ENCODE results near the gene POLR3A. TPM values are rescaled to one million over a fixed set of nuclear protein-coding genes. Genes with fewer than 3 reads are reported as not detected.
A peak's percentile ranks its signal among the peaks of the same experiment; 100 is the strongest.

Gene POLR3A
- total RNA-seq, 1 donor from 2014 or later: 27.5 TPM

DNA sequence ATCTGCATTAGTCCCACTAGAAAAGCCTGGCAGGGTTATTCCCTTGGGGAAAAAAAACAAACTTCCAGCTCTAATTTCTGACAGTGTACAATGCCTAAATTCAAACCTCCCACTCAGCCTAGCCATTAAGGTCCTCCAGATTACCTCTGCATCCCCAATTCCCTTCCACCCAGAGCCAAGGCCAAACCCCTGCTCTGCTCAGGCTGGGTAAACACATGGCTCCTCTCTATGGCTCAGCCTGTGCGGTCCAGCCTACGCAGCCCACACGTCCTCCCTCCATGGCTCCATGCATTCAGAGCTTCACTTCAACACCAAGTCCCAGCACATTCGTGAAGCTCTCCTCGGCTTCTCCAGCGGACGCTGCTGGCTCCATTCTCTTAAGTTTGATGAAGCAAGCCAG, 107.9 kb downstream of the POLR3A start:
- peaks cover 61% of the 10 kb centered on the region for H3K4me1 Mint-ChIP-seq (ENCODE audit: low read depth)
- TF ChIP-seq, protein P1, sequence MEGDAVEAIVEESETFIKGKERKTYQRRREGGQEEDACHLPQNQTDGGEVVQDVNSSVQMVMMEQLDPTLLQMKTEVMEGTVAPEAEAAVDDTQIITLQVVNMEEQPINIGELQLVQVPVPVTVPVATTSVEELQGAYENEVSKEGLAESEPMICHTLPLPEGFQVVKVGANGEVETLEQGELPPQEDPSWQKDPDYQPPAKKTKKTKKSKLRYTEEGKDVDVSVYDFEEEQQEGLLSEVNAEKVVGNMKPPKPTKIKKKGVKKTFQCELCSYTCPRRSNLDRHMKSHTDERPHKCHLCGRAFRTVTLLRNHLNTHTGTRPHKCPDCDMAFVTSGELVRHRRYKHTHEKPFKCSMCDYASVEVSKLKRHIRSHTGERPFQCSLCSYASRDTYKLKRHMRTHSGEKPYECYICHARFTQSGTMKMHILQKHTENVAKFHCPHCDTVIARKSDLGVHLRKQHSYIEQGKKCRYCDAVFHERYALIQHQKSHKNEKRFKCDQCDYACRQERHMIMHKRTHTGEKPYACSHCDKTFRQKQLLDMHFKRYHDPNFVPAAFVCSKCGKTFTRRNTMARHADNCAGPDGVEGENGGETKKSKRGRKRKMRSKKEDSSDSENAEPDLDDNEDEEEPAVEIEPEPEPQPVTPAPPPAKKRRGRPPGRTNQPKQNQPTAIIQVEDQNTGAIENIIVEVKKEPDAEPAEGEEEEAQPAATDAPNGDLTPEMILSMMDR (IDR thresholded peaks at IDR 0.05; ENCODE audit: unreplicated experiment): no peak
- H3K27ac Mint-ChIP-seq: peak overlapping the region; percentile 94
- no peak overlapping the region for H3K4me3 Mint-ChIP-seq (ENCODE audit: low read depth)
- H3K9me3 Mint-ChIP-seq (ENCODE audit: low read depth): no peaks in the 10 kb centered on the region
- no peak for DNase-seq (ENCODE audit: low spot score, unreplicated experiment)
- no peaks in the 10 kb centered on the region for H3K27me3 Mint-ChIP-seq
- H3K36me3 Mint-ChIP-seq (ENCODE audit: insufficient read depth): peaks cover 5% of the 10 kb centered on the region

DNA sequence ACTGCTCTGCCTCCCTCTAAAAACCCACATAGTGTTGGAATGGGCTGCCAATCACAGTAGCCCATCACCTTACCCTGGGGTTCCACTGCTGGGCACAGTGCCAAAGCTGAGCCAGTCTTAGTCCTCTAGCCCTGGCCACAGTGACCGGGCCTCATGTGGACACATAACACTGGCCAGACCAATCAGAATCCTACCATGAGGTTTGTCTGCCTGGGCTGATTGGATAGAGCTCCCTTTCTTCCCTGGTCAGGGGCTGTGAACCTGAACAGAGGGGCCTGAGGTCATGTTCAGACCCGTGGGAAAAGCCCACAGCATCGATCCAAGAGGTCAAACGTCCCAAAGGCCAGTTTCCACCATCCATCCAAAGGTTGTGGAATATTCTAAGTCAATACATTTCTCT, 108.8 kb downstream of the POLR3A start:
- Mint-ChIP-seq H3K27ac (peak overlapping the region; percentile 94), H3K4me1 (ENCODE audit: low read depth) (peaks cover 62% of the 10 kb centered on the region), H3K9me3 (ENCODE audit: low read depth) (no peaks in the 10 kb centered on the region), H3K27me3 (no peaks in the 10 kb centered on the region), H3K4me3 (ENCODE audit: low read depth) (no peak overlapping the region), H3K36me3 (ENCODE audit: insufficient read depth) (peaks cover 5% of the 10 kb centered on the region)
- TF ChIP-seq, protein P1 (IDR thresholded peaks at IDR 0.05; ENCODE audit: unreplicated experiment): no peak
- DNase-seq (ENCODE audit: low spot score, unreplicated experiment): no peak

DNA sequence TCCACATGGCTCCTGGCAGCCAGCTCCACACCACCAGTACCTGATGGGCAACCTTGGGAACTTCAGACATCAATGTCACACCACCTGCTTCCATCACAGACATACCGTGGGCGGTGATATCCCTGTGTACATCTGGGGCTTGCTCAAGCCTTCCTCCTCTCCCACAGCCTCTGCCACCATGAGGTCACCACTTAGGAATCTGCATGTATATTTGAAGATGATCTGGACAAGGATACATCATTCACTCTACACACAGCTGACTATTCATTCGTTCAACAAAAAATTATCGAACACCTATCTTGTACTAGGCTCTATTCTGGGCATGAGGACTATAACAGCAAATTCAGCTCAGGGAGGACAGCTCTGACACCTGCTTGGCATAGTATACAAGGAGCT, 109.6 kb downstream of the POLR3A start:
- TF ChIP-seq, protein P1 (IDR thresholded peaks at IDR 0.05; ENCODE audit: unreplicated experiment): no peak
- Mint-ChIP-seq H3K9me3 (ENCODE audit: low read depth) (no peaks in the 10 kb centered on the region), H3K4me1 (ENCODE audit: low read depth) (peaks cover 56% of the 10 kb centered on the region), H3K4me3 (ENCODE audit: low read depth) (no peak overlapping the region), H3K27me3 (no peaks in the 10 kb centered on the region), H3K36me3 (ENCODE audit: insufficient read depth) (peaks cover 5% of the 10 kb centered on the region), H3K27ac (peak overlapping the region; percentile 94)
- DNase-seq (ENCODE audit: low spot score, unreplicated experiment): no peak

Other genes starting within 250 kb of the POLR3A start
- gene DLG5, start 102.8 kb downstream of the POLR3A start, total RNA-seq: 132 and 149 TPM in 2 replicates
- 1,431 and 1,496 TPM in 2 replicates for gene RPS24, start 4.3 kb upstream of the POLR3A start, total RNA-seq

All from progenitor cell of endocrine pancreas (in vitro differentiated cells).